SU-DHL-6 (cell line): ENCODE data around the gene FGD5.

Experiments used
- CTCF ChIP-seq: fragments of 200-600 bp; sonication (generic); IDR thresholded peaks from one replicate; pipeline ENCODE4 v1.5.1; 2017; ENCODE audit warnings: antibody characterized with exemption, mild to moderate bottlenecking, low read length, moderate library complexity; ENCODE audit not compliant: insufficient read depth, poor library complexity, severe bottlenecking
- EZH2phosphoT487 ChIP-seq: fragments of 200-600 bp; sonication (generic), shearing (Covaris generic); conservative IDR thresholded peaks from 2 replicates; pipeline ENCODE4 v1.6.1; 2018; ENCODE audit warnings: mild to moderate bottlenecking, antibody characterized with exemption, low read length, moderate library complexity, mixed read lengths

DNA sequence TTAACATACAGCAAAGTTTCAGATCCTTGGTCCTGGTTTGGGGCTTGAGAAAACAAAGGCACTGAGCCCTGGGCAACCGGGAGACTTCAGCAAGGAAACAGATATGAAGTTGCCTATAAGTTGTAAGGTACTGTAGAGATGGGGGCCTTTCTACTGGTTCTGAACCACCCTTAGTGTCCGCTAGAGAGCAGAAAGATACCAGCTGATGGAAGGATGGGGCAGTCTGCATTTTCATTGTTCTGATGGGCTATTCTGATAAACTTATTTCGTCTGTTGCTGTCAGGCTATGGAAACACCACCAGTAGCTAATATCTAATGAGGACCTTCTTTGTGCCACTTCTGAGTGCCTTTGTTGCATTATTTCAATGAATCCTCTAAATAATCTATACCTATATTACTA is 38.7 kb downstream of the FGD5 start:
- TF ChIP-seq CTCF (no peak), EZH2phosphoT487 (no peak)
